Measurements from ENCODE around the gene HIBADH.

The HIBADH gene

DNA sequence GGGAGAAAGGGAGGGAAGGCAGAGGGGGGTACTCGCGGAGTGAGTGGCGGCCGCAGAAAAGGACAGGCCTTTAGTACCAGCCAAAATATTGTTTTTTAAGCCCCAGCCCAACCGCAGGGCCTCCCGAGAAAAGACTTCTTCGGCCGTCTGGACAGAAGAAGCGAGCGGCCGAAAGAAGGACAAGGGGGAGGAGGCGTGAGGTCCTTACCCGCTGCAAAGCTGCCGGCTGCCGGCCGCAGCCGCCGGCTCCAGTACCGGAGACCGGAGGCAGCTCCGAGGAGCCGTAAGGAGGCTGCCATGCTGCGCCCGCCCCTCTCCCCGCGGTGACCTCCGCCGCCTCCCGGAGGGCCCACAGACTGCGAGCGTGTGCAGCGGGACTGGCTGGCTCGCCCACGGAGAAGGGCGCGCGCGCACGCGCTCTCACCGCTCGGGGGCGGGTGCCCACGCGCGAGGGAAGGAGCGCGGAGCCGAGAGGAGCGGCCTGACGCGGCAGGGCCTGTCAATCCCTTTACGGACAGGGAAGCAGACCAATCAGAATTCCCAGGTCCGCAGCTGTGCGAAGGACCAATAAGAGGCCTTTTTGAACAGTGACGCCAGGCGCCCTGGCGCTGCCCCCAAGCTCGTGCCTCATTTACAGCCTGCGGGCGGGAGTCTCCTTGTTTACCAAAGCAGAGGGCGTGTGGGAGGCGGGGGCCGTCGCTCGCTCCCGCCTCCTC, at the start of gene HIBADH:
Gene HIBADH, minus strand, starts transcription at position 394 of the 716 bp plus-strand sequence. Its CDS starts 95 bp downstream, at position 299.
- in situ Hi-C loops (cut with MboI; ENCODE audit: low sequenced_read_pairs): no loop called here

DNA sequence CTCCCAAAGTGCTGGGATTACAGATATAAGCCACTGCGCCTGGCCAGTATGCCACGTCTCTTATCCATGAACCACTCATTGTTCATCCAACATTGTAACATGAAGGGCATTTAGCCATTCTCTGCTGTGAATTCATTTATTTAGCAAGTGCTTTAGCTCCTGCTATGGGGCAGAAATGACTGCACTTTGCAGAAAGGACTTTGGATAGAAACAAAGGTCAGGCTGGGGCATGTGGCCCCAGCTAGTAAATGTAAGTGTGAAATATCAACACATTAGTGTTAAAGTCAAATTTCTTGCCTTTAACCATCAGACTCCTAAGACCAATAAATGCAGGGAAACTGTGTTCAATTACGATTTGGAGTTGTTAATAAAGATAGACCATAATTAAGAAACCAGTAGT, 49.5 kb upstream of the HIBADH start:
- in situ Hi-C loops (cut with MboI; ENCODE audit: low sequenced_read_pairs): no loop called here

DNA sequence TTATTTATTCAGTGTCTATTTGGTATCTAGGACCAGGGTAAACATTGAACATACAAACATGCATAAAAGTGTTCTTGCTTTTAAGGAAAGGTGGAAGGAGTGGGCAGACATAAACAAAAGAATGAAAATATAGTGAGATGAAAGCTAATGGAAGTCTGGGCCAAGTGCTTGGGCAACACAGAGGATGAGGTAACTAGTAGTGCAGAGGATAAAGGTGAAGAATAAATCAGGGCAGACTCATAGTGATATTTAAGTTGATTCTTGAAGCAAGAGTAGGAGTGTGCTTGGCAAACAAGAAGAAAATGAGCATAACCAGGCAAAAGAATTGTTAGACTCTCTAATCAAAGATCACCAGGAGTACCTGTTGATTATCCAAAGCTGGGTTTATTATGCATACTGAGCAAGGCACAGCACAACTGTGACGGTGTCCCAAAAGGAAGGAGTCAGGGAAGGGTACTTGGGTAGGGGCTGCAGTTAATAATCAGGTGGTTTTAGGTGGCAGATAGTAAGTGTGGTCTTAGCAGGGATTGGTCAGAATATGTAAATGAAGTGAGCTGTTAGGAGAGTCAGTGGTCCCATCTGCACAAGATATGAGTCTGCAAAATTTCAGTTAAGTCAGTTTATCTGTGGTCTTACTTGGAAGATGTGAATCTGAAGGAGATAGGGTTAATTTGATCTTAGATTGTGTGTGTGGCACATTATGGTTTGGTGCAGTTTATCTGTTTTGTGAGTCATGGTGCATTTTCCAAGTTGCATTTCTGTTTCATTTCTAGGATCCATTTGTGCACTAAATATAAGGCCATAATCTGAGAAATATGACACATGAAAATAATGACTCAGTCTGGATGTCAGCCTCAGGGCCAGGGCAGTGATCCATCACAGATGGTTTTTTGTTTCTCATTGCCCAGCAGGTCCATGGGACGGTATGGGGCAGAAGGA, 46.7 kb upstream of the HIBADH start:
- in situ Hi-C loops (cut with MboI; ENCODE audit: low sequenced_read_pairs): no loop called here

DNA sequence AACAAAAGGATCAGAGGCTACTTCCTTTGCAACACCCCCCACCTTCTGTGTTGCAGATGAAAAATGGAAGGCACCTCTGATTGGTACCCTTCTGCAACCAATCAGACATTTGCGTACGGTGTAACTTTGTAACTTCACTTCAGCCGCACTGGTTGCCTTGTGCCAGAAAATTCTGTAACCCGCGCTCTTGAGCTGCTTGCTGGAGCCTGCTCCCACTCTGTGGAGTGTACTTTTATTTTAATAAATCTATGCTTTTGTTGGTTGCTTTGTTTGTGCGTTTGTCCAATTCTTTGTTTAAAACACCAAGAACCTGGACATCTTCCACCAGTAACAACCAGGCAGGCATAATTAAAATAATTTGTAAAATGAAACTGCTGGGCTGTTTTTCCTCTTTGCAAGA, 45.8 kb upstream of the HIBADH start:
- in situ Hi-C loops (cut with MboI; ENCODE audit: low sequenced_read_pairs): no loop called here

DNA sequence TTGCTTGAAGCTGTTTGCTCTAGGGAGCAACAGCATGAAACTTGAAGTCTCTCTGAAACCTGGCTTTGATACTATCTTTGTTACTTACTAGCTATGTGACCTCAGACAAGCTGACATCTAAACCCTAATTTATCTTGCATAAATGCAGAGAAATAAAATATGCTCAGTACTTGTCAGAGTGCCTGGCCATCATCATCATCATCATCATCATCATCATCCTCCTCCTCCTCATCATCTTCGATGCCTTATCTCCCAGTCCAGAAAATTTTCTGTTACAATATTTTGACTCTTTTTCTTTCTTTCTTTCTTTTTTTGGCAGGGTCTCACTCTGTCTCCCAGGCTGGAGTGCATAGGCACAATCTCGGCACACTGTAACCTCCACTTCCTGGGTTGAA, 42.5 kb upstream of the HIBADH start:
- in situ Hi-C loops (cut with MboI; ENCODE audit: low sequenced_read_pairs): no loop called here

DNA sequence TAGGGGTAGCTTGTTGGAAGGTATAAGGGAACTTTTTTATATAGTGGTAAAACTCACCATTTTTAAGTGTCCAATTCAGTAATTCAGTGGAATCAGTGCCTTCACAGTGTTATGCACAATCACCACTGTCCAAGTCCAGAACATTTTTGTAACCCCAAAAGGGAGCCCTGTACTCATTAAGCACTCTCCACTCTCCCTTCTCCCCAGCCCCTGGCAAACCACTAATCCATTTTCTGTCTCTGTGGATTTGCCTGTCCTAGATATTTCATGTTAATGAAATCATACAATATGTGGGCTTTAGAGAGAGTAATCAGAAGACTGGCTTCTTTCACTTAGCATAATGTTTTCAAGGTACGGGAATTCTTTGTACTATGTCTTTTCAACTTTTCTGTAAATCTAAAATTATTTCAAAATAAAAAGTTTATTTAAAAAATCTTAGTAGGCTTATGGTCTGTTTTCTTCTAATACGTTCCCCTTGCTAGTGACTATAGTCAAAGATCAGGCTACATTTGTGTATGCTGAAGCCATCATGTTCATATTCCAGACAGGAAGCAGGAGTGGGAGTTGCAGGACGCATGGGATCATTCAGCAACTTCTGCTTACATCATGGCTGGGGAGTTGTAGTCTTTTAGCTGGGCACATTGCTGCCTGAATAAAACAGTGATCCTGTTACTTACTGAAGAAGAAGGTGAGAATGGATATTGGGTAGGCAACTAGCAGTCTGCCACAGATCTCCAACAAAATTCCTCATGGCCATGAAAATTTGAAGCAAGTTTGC, 41.9 kb upstream of the HIBADH start:
- in situ Hi-C loops (cut with MboI; ENCODE audit: low sequenced_read_pairs): no loop called here

DNA sequence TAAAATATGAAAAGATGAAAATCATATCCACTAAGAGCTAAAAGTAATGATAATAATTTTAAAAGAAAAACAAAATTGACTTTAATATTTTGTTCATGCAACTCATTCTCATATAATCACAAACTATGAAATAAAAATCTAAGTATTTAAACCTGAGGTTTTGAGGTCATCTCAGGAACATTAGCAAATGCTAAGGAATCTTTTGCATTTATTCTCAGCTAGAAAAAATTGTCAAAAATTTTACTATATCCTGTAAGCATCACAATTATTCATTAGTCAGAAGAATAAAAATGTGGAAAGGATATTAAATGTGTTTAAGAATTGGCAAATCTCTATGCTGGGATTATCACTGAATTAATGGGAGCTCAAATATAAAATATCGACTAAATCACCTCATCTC, 40.5 kb upstream of the HIBADH start:
- in situ Hi-C loops (cut with MboI; ENCODE audit: low sequenced_read_pairs): no loop called here

DNA sequence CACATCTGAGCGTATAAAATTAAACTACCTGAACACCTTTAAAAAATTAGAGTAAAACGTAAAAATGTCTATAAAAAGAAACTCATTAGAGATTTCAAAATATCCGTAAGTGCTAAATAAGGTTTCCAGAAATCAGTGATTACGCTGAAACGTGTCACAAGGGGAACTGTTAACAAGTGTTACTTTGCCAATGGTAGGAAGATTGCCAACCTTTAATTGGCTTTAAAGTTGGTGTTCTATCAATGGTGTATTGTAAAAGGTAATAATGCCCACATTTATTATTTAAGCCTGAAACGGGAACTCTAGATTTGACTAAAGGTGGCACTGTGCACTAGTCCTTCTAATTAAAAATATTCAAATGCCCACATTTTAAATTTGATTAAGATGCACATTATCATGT, 37.8 kb upstream of the HIBADH start:
- in situ Hi-C loops (cut with MboI; ENCODE audit: low sequenced_read_pairs): no loop called here

DNA sequence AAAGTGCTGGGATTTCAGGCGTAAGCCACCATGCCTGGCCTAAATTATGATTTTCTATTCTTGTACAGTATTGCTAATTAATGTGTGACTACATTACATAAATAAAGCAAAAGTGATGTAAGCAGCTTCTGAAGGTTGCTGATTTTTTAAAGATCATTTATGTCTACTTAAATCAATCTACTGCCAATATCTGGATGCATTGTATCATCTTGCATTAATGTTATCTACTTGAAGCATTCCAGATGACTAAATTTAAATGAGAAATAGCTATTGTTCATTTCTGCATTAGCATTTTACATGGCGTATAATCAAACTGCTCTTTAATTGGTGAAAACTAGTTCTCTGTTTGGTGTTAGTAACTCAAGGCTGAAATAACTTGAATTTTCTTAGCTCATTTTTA, 37.1 kb upstream of the HIBADH start:
- in situ Hi-C loops (cut with MboI; ENCODE audit: low sequenced_read_pairs): loop anchor here (25.0 kb wide), 1 partner anchor 213 kb away; no protein-coding TSS in a partner anchor

DNA sequence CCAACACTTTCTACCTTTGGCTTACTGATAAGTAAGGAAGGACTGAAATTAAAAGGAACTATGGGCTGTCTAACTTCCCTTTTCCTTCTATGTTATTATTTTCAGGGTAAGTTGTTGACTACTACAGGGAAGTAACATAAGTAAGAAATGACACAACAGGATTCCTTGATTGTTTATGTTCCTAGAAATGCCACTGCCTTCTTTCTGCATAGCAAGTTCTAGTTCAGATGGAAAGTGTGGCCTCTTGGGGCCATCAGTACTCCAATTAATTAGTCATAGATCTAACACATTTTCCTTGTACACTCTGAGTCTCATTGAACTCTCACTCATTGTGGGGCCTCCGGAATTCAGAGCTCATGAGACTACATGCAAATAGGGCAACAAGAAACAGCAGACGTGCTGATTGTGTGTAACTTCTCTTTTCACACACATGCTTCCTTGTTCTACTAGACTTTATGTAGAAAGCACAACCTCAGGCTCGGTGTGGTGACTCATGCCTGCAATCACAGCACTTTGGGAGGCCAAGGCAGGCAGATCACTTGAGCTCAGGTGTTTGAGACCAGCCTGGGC, 35.3 kb upstream of the HIBADH start:
- in situ Hi-C loops (cut with MboI; ENCODE audit: low sequenced_read_pairs): loop anchor here (25.0 kb wide), 1 partner anchor 214 kb away; no protein-coding TSS in a partner anchor

DNA sequence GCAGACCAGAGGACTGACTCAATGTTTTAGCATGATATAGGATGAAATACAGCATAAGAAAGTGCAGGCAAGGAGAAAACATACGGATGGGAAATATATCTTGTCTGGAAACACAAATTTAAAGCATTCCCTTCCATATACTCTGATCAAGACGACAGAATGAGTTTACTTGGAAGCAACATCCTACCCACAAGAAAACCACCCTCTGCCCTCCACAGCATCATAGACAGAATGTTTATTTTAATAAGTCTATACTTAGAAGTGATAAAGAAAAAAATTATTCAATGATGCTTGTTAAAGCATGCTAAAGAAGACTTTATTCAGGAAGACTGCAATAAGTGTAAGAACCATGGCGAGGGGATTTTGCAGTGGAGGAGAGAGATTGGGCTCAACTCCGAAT, 32.4 kb upstream of the HIBADH start:
- in situ Hi-C loops (cut with MboI; ENCODE audit: low sequenced_read_pairs): loop anchor here (25.0 kb wide), 1 partner anchor 217 kb away; no protein-coding TSS in a partner anchor

DNA sequence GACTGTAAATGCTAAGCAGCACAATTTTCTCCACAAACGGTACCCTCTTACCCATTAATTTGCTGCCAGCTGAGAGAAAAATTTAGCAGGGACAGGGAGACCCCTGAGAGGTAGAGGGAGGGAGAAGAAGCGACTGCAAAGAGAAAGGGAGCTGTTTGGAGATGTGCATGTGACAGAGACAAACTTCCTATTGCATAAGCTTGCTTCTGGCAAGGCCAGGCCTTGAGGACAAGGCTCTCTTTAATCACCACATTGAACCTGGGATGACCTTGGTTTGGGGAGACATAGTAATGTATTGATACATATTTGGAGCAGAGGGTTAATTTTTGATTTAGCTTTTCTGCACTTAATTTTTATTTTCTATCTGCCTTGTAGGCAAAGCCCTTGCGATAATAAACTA, 31.1 kb upstream of the HIBADH start:
- in situ Hi-C loops (cut with MboI; ENCODE audit: low sequenced_read_pairs): loop anchor here (25.0 kb wide), 1 partner anchor 219 kb away; no protein-coding TSS in a partner anchor

DNA sequence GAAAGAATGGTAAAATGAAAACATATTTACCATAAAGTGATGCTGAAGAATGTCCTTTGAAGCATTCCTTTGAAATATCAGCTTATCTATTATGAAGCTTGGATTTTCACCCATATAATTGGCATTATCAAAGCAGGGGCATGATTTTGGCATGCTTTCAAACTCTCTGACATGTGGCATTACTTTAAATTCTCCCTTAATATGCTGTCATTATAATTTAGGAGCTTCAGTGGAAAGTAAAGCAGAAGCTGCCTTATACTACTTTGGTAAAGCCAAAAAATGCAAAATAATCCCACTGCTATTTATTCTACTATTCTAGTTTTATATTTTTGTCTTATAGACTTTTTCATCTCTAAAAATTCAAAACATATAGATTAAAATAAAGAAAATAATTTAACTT, 28.0 kb upstream of the HIBADH start:
- in situ Hi-C loops (cut with MboI; ENCODE audit: low sequenced_read_pairs): loop anchor here (25.0 kb wide), 1 partner anchor 222 kb away; no protein-coding TSS in a partner anchor

DNA sequence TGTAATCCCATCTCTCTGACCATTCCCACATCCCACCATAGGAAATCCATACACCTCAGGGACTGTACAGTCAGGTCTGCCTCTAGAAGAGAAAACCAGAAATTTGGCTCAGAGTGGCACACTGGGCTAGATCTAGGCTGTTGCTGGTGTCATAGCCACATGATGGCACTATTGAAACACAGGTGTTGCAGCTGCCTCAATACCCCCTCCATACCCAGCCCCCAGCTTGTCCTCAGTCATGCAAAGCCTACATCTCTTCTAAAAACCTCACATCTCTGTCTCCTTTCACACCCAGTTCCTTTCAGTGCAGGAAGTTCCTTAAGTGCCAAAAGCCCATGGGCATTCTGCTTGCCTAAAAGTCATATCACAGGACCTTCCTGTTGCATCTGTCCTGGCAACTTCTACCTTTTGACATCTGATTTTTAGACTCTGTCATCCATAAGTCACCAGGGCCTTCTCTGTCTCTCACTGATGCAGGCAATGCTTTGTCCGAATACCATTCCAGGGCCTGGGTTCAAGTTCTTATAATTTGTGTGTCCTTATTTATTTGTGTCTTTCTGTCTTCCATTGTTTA, 27.0 kb upstream of the HIBADH start:
- in situ Hi-C loops (cut with MboI; ENCODE audit: low sequenced_read_pairs): loop anchor here (25.0 kb wide), 1 partner anchor 223 kb away; no protein-coding TSS in a partner anchor

DNA sequence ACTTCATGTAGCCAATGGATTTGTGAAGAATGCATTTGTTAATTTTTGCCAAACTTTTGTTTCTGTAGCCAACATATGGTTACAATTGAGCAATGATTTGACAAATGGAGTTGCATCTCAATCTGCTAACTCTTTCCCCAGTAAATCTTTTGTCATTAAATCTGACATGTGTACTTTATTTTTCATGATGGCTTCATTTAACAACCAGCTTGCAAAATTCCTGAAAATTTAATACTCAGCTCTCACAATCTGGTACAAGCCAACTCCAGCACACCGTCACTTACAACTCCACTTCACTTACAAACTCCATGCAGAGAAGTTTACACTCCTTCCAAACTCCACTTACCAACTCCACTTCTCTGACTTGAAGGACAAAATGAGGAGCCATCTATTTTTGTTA, 26.5 kb upstream of the HIBADH start:
- in situ Hi-C loops (cut with MboI; ENCODE audit: low sequenced_read_pairs): loop anchor here (25.0 kb wide), 1 partner anchor 223 kb away; no protein-coding TSS in a partner anchor

DNA sequence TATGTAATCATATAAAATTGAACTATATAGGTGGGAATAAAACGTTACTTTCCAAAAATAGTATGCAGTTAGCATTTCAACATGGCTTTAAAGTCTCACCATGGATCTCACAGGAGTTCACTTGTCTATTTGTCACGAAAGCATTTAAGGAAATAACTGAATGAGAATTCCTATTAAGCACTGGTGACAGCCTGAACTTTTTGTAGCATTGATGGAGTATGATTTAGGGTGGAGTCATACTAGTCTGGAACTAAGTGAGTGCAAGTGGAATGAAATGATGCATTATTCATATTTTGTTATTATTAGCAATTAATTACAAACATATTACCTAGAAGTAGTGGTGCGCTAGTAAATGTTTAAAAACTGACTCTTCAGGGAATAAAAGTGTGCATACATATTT, 26.0 kb upstream of the HIBADH start:
- in situ Hi-C loops (cut with MboI; ENCODE audit: low sequenced_read_pairs): loop anchor here (25.0 kb wide), 1 partner anchor 224 kb away; no protein-coding TSS in a partner anchor

DNA sequence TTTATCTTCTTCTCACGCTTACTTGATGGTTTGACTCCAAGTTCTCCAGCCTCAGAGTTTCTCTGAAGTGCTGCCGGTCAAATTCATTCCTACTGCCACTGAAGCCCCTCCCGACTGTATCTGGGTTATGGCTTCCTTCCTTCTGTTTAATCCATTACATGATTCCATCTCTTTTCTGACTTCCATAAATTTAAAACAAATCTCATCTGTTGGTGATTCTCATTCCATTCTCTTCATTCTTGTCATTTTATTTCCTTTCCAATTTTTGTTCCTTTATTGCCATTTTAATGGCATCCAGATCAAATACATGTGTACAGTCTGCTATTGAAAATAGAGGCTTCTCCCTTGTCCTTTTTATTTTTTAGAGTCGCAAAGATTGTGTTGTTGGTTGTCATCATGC, 25.4 kb upstream of the HIBADH start:
- in situ Hi-C loops (cut with MboI; ENCODE audit: low sequenced_read_pairs): loop anchor here (25.0 kb wide), 1 partner anchor 224 kb away; no protein-coding TSS in a partner anchor

DNA sequence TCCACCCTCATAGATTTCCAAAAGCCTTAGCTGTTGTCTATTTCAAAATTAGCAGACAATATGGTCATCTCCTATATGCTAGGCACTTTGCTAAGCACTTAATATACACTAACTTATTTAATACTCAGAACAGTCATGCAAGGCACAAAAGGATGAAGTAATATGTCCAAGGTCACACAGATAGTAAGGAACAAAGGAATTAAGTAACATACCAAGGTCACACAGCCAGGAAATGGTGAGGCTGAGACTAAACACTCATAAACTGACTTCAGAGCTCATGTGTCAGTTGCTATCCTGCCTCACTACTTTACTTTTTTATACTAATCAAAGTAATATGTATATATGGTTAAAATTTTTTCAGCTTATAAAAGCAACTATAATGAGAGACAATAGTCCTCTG, 23.6 kb upstream of the HIBADH start:
- in situ Hi-C loops (cut with MboI; ENCODE audit: low sequenced_read_pairs): loop anchor here (25.0 kb wide), 1 partner anchor 226 kb away; no protein-coding TSS in a partner anchor

DNA sequence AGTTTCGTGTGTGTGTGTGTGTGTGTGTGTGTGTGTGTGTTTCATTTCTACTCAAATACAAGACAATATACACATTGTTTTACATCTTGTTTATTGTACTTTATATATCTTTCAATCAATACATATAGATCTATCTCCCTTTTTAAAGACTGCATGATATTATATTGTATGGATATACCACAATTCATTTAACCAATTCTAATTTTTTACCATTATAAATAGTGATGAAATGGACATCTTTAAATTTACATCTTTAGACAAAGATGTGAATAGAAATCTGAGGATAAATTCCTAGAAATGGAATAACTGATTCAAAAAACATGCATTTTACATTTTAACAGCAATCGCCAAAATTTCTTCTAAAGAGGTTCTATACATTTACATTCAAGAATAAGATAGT, 23.2 kb upstream of the HIBADH start:
- in situ Hi-C loops (cut with MboI; ENCODE audit: low sequenced_read_pairs): loop anchor here (25.0 kb wide), 1 partner anchor 226 kb away; no protein-coding TSS in a partner anchor

DNA sequence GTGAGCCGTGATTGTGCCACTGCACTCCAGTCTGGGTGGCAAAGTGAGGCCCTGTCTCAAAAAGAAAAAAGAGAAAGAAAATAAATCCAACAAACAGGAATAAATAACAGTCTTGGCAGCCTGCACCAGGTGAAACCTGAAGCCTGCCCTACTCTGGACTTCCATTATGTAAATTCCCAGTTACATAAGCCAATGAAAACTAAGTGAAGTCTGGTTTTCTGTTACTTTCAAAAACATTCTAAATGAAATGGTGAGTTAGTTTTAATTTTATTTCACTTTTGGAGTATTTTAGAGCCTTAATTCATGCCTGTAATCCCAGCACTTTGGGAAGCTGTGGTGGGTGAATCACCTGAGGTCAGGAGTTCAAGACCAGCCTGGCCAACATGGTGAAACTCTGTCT, 22.5 kb upstream of the HIBADH start:
- in situ Hi-C loops (cut with MboI; ENCODE audit: low sequenced_read_pairs): loop anchor here (25.0 kb wide), 1 partner anchor 227 kb away; no protein-coding TSS in a partner anchor
